Testis (tissue), 2 donors: Measurements from ENCODE around the gene NNMT.

Experiments used
- CTCF ChIP-seq, 3 experiments: fragments of 450-650 bp in 2 of 3; fragments of 200-600 bp in 1 of 3; sonication (generic) in 1 of 3; IDR thresholded peaks; one replicate each; pipeline ENCODE4 v1.5.1; 2016 to 2019; ENCODE audit warnings: antibody characterized with exemption in 3 of 3, mild to moderate bottlenecking in 2 of 3, moderate library complexity in 1 of 3
- POLR2A ChIP-seq: fragments of 450-650 bp; IDR thresholded peaks from one replicate; pipeline ENCODE4 v1.6.1; 2017; ENCODE audit warnings: antibody characterized with exemption, mild to moderate bottlenecking, moderate library complexity

- no peak for TF ChIP-seq CTCF (IDR thresholded peaks at IDR 0.05)
- TF ChIP-seq POLR2A: no peak
Observed at GRCh38 chr11:114258696-114259095, 37.5 kb upstream of the NNMT start.
